T-helper 2 cell (primary cell): ENCODE data around the gene VWA1.
"Not testable (repeated sequence)": the region's sequence is repeated elsewhere in the genome, so short reads cannot be mapped to it uniquely, and the experiment has no call there.

Source experiments
- DNase-seq, 5 experiments: peaks; one replicate each; pipeline versions ENCODE4 v3.0.0 to v3.0.0-alpha.2; 2012 to 2022
- total RNA-seq, 2 donors: gene quantifications; one replicate each; lab custom pipeline; 2026; lab: John Stamatoyannopoulos, UW

Gene VWA1, protein sequence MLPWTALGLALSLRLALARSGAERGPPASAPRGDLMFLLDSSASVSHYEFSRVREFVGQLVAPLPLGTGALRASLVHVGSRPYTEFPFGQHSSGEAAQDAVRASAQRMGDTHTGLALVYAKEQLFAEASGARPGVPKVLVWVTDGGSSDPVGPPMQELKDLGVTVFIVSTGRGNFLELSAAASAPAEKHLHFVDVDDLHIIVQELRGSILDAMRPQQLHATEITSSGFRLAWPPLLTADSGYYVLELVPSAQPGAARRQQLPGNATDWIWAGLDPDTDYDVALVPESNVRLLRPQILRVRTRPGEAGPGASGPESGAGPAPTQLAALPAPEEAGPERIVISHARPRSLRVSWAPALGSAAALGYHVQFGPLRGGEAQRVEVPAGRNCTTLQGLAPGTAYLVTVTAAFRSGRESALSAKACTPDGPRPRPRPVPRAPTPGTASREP
- total RNA-seq = 0 to 0.07 reads per million in 2 donors

- DNase-seq = peak; percentile 30 to 69 (median 34)
Measured at GRCh38 chr1:1435106-1435903, at the start of gene VWA1. Gene VWA1 (plus strand): TSS chr1:1435690. CDS start chr1:1435749, 59 bp downstream.

GRCh38 chr1:1385931-1386330, 49.6 kb upstream of the VWA1 start:
- no peak for DNase-seq

DNA sequence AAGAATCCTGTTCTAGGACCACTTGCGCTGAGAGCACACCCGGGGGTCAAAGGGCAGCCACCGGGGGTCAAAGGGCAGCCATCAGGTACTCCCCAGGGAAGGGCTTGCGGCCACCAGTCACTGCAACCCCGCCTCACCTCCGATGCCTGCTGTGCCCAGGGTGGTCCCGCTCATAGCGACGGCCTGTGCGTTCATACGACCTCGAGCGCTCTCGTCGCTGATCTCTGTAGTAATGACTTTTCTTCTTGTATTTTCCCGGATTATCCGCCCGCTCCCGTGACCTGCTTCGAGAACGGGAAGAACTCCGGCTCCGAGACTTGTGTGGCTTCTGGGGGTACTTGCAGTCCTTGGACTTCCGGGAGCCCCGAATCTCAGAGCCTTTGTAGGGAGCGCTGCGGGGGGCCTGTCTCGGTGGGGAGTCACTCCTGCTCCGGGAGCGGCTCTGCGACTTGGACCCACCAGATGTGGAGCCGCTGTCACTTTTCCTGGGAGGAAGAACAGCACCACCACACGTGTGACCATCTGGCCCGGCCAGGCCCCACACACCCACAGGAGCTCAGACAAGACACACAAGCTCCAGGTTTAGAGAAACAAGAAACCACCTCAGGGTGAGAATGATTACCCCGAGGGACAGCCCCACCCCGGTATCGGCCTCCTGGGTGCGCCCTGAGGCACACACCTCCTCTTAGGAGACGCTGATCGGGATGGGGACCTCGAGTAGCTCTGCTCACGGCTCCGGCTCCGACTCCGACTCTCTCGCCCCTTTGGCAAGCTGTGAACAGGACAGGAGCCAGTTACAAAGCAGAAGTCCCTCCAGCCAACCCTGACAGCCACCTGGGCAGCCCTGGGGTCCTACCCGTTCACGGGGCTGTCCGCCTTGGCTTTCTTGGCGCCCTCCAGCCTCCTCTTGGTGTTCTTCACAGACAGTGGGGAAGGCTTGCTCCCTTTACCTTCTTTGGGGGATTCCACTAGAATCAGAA, 48.1 kb upstream of the VWA1 start:
- DNase-seq = no peak

- DNase-seq = peak in 1 of 5 experiments; percentile 32
Measured at GRCh38 chr1:1388078-1388472, 47.4 kb upstream of the VWA1 start.

DNA sequence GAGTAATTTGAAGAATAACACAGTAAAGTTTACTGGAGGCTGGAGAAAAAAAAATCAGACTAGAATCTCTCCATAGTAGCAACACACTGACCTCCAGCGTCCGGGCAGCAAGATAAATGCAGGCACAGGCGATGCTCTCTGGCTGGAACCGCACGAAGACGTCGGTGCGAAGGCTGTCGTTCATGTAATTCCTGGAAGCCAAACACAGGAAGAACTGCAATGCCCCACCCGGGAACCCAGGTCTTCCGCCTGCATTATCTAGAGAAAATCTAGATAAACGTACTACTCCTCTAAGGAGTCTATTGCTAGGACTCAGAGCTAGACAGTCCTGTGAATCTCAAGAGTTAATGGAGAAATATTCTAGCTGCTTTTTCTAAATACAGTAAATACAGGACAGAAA, 44.8 kb upstream of the VWA1 start:
- no peak for DNase-seq

GRCh38 chr1:1391225-1391624, 44.3 kb upstream of the VWA1 start:
- no peak for DNase-seq

GRCh38 chr1:1393014-1393413, 42.5 kb upstream of the VWA1 start:
- no peak for DNase-seq

- DNase-seq = no peak
Measured at GRCh38 chr1:1393428-1393827, 42.1 kb upstream of the VWA1 start.

- no peak for DNase-seq
Measured at GRCh38 chr1:1394116-1394515, 41.4 kb upstream of the VWA1 start.

GRCh38 chr1:1395166-1395565, 40.3 kb upstream of the VWA1 start:
- no peak for DNase-seq

DNA sequence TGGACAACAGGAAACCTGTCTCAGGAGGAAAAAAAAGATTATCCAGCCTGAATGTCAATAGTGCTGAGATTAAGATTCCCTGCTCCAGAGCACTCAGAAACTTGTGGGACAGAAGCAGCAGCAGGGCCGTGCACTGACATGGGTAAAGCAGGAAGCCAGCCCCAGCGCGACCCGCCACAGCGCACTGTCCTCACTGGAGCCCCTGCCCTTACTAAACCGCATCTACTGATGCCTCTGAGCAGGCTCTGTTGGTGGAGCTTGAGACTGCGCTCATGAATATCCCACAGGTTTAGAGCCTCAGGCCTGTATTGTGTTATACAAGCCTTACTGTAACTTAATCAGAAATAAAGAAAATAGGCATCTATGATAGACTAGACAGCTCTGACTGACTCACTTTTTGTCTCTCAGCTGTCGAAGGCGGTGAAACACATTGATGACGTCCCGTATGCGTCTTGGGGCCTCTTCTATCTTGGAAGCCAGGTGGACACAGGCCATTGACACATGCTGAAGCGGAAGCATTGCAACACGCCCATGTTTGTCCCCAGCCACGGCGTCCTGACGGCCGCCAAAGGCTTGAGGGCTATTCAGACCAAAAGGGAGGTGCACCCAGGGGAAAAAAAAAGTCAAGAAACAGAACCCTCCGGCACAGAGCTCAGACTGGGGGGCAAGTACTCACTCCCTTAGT, 37.5 kb upstream of the VWA1 start:
- peak in 1 of 5 experiments; percentile 36 for DNase-seq

- peak in 2 of 5 experiments; percentile 7 to 23 for DNase-seq
Measured at GRCh38 chr1:1398677-1399186, 36.8 kb upstream of the VWA1 start.

GRCh38 chr1:1399187-1399871, 36.2 kb upstream of the VWA1 start, which contains the start of gene CCNL2:
Gene CCNL2 (minus strand): TSS chr1:1399335. CDS start chr1:1399306, 29 bp downstream.
- DNase-seq = peak; percentile 97 to 100 (median 99)

DNA sequence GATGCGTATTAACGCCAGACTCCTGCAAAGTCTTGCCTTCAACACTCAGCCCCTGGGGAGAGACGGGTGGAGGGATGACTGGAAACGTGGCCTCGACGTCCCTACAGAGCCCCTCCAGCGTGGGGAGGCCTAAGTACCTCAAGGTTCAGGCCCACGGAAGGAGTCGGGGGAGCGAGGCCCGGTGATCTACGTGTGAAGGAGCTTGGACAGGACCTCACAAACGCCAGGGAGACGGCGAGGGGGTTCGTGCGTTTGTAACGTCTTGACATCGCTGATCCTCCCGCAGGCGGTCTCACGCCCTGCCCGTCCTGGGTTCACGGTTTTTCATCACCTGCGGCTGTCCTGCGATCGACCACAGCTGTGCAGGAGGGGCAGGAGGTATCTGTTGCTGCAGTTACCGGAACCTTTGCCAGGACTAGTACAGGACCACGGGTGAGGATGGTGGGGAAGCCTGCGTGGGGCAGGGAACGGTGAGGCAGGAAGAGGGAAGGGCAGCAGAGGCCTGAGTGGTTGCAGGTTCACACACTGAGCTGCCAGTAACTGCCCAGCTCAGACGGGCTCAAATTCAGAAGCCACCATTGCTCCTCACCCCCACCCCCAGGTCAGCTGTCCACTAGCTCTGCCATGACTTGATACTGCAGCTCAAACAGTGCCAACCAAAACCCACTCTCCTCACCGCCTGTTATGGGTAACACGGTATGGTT, 35.5 kb upstream of the VWA1 start:
- DNase-seq = peak in 1 of 5 experiments; percentile 39

DNA sequence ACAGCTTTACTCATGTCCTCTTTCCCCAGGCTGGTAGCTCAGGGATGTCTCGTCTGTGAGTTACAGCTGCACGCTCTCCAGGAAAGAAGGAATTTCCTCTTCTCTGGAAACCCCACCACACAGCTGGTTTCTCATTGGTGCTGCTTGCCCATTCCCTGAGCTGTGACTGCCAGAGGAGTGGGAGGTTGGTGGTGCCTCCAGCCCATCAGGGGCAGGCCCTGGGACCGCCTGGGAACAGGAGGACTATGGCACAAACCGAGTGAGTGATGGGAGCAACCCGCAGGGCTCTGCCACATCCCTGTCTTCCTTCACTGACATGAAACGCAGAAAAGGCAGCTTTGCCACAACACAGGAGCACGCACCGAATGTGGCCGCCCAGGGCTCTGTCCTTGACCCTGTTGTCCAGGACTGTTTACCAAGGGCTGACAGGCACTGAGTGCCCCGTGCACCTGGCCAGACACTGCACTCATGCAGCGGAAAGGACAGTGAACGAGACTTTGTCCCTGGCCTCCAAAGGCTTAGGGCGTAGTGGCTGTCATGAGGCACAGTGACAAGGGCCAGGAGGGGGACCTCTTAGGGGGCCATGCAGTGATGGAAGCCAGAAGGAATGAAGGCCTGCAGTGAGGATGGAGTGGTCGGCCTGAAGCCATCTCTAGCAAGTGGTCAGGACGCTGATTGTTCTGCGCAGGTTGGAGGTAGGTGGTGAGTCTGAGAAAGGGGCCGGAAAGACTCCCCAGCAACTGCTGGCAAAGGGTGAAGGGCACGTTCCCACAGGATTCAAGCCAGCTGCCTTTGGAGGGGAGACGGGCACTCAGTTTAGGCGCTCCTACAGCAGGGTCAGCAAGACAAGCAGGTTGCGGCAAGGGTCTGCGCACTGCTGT, 34.7 kb upstream of the VWA1 start:
- no peak for DNase-seq

- DNase-seq = no peak
Measured at GRCh38 chr1:1401457-1402010, 34.0 kb upstream of the VWA1 start.

DNA sequence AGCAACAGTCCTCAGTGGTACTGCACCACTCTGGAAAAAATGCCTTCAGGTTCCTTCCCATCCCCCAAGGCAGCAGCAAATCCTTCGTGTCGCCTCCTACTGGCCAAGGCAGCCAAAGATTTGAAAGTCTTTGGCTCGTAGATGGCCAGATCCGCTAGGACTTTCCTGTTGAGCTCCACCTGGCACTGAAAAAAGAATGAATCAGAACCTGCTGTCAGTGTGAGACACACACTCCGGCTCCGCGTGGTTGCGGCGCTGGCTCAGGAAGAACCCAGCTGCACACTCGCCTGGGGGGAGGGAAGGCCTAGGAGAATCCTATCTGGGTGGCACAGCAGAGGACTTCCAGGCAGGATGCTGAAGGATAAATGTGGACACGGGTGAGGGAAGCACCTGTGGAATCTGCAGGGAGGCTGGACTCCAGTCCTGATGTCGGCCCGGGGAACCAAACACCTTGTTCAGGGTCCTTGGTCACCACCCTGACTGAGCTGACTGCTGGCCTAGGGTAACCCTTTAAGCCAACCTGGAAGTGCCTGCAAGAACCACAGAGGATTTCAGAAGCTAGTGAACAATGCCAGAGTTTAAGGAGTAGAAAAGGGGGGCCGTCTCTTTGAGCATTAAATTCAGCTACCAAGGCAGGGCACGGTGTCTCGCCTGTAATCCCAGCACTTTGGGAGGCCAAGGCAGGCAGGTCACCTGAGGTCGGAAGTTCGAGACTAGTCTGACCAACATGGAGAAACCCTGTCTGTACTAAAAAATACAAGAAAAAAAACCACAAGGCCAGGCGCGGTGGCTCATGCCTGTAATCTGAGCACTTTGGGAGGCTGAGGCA, 33.2 kb upstream of the VWA1 start:
- peak in 1 of 5 experiments; percentile 51 for DNase-seq

DNA sequence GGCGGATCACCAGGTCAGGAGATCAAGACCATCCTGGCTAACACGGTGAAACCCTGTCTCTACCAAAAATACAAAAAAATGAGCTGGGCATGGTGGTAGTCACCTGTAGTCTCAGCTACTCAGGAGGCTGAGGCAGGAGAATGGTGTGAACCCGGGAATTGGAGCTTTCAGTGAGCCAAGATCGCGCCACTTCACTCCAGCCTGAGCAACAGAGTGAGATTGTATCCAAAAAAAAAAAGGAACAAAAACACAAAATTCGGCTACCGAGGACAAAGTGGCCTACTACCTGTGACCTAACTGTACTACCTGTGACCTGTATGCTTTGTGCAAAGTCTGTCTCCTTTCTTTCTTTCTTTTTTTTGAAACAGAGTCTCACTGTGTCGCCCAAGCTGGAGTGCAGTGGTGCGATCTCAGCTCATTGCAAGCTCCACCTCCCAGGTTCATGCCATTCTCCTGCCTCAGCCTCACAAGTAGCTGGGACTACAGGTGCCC, 32.5 kb upstream of the VWA1 start:
- DNase-seq = not testable (repeated sequence)
